Caco-2 (cell line): ENCODE measurements around the gene SCUBE3. TPM values are rescaled to one million over a fixed set of nuclear protein-coding genes. Genes with fewer than 3 reads are reported as not detected.

Source experiments
- BruUV-seq: library from RNA; stranded (reverse); fragments of 400-500 nt; replicated peaks from 2 replicates; lab custom pipeline; 2021; lab: Mats Ljungman, UMichigan
- CTCF ChIA-PET: fragments of 300-600 bp; sonication (Branson Sonifier 250); formaldehyde crosslinking; loops from one replicate; lab custom pipeline; 2022; ENCODE audit warnings: antibody characterized with exemption; lab: Charles Lee
- POLR2A ChIA-PET: fragments of 300-600 bp; sonication (Branson Sonifier 250); formaldehyde crosslinking; loops from one replicate; lab custom pipeline; 2022; ENCODE audit warnings: antibody characterized with exemption; lab: Charles Lee
- DNase-seq, 2 experiments: peaks; one replicate each; pipeline versions ENCODE4 v3.0.0 to v3.0.0-alpha.2; 2020 to 2022
- H3K27me3 ChIP-seq: replicated peaks from 2 replicates; pipeline ENCODE4 v1.6.0; 2011; ENCODE audit warnings: low read length; ENCODE audit not compliant: control insufficient read depth, insufficient read depth
- H3K36me3 ChIP-seq: 2 replicates; pipeline ENCODE4 v1.5.1; 2011; ENCODE audit warnings: low read length; ENCODE audit not compliant: control insufficient read depth, insufficient read depth
- H3K4me1 ChIP-seq: fragments of 250-450 bp; sonication (Bioruptor Pico); 2 replicates; pipeline ENCODE4 v1.5.1; 2020; ENCODE audit warnings: mild to moderate bottlenecking
- H3K4me3 ChIP-seq: 2 replicates; pipeline ENCODE4 v1.5.1; 2011; ENCODE audit warnings: low read depth, mild to moderate bottlenecking, control low read depth, low read length
- H3K9me3 ChIP-seq: fragments of 250-450 bp; sonication (Bioruptor Pico); 2 replicates; pipeline ENCODE4 v1.5.1; 2020; ENCODE audit warnings: mild to moderate bottlenecking, moderate library complexity
- H3K27ac Mint-ChIP-seq: one replicate; pipeline ENCODE4 v1.8.0; 2022; ENCODE audit warnings: mixed read lengths; ENCODE audit not compliant: unreplicated experiment
- H3K27me3 Mint-ChIP-seq: one replicate; pipeline ENCODE4 v1.8.0; 2022; ENCODE audit warnings: mixed read lengths; ENCODE audit not compliant: insufficient read depth, unreplicated experiment
- H3K36me3 Mint-ChIP-seq: one replicate; pipeline ENCODE4 v1.8.0; 2022; ENCODE audit warnings: mild to moderate bottlenecking, mixed read lengths; ENCODE audit not compliant: insufficient read depth, unreplicated experiment
- H3K4me1 Mint-ChIP-seq: one replicate; pipeline ENCODE4 v1.8.0; 2022; ENCODE audit warnings: low read depth, mixed read lengths; ENCODE audit not compliant: unreplicated experiment
- H3K4me3 Mint-ChIP-seq: one replicate; pipeline ENCODE4 v1.8.0; 2022; ENCODE audit warnings: mild to moderate bottlenecking, moderate library complexity, mixed read lengths; ENCODE audit not compliant: unreplicated experiment
- H3K9me3 Mint-ChIP-seq: one replicate; pipeline ENCODE4 v1.8.0; 2022; ENCODE audit warnings: mixed read lengths; ENCODE audit not compliant: unreplicated experiment
- intact Hi-C: fragments of 100-400 bp; cut with micrococcal nuclease; formaldehyde crosslinking; loops from one replicate; pipeline ENCODE4 v1.10.0; 2022; ENCODE audit not compliant: unreplicated experiment
- total RNA-seq: library from RNA; stranded (reverse); gene quantifications from 2 replicates; pipeline ENCODE4 v1.2.3, GENCODE V29; 2022
- TF ChIP-seq, protein P1 (sequence below), 2 experiments: fragments of 200-600 bp in 1 of 2; IDR thresholded peaks; 1 replicate in 1 of 2; 2 replicates in 1 of 2; pipeline versions ENCODE4 v1.5.1 to v1.8.0; 2011 to 2022; ENCODE audit warnings: antibody characterized with exemption in 1 of 2, control low read depth in 1 of 2, inconsistent platforms in 1 of 2, low read depth in 1 of 2, low read length in 1 of 2, mild to moderate bottlenecking in 1 of 2, moderate library complexity in 1 of 2; ENCODE audit not compliant: insufficient read depth in 1 of 2, severe bottlenecking in 1 of 2, unreplicated experiment in 1 of 2

Gene SCUBE3
- total RNA-seq, 1 experiment from 2014 or later = 1.3 TPM

GRCh38 chr6:35220711-35221110 lies 7.0 kb downstream of the SCUBE3 start:
- no peak overlapping the region for H3K27ac Mint-ChIP-seq
- ChIA-PET POLR2A (no interaction called here), CTCF (no interaction called here)
- Histone ChIP-seq H3K27me3 (no peaks in the 10 kb centered on the region), H3K36me3 (no peaks in the 10 kb centered on the region), H3K4me1 (peaks cover 8% of the 10 kb centered on the region), H3K4me3 (no peak overlapping the region), H3K9me3 (no peaks in the 10 kb centered on the region)
- peaks cover 25% of the 10 kb centered on the region for H3K4me1 Mint-ChIP-seq
- H3K9me3 Mint-ChIP-seq = no peaks in the 10 kb centered on the region
- intact Hi-C loops = no loop called here
- TF ChIP-seq, protein P1, sequence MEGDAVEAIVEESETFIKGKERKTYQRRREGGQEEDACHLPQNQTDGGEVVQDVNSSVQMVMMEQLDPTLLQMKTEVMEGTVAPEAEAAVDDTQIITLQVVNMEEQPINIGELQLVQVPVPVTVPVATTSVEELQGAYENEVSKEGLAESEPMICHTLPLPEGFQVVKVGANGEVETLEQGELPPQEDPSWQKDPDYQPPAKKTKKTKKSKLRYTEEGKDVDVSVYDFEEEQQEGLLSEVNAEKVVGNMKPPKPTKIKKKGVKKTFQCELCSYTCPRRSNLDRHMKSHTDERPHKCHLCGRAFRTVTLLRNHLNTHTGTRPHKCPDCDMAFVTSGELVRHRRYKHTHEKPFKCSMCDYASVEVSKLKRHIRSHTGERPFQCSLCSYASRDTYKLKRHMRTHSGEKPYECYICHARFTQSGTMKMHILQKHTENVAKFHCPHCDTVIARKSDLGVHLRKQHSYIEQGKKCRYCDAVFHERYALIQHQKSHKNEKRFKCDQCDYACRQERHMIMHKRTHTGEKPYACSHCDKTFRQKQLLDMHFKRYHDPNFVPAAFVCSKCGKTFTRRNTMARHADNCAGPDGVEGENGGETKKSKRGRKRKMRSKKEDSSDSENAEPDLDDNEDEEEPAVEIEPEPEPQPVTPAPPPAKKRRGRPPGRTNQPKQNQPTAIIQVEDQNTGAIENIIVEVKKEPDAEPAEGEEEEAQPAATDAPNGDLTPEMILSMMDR (IDR thresholded peaks at IDR 0.05; ENCODE audit: insufficient read depth in 1 of 2, low read depth in 1 of 2, low read length in 1 of 2, severe bottlenecking in 1 of 2, unreplicated experiment in 1 of 2) = no peak
- no TSS peak for BruUV-seq
- DNase-seq = no peak
- H3K4me3 Mint-ChIP-seq = no peak overlapping the region
- no peaks in the 10 kb centered on the region for H3K36me3 Mint-ChIP-seq
- H3K27me3 Mint-ChIP-seq = no peaks in the 10 kb centered on the region

DNA sequence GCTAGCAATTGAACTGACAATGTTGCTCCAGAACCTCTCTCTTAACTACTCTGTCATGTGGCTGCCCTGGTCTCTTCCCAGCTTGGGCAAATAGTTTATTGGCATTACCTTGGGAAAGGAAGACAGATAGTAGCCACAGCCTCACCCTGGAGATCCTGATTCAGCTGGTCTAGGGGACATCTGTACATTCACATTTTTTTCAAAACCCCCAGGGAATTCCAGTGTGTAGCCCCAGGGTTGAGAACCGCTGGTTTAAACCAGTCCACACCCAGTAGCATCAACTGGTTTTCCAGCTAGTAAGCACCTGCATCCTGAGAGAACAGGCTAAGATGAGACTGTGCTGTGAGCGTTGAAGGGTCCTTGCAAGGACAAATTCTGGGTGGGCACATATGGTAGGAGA lies 9.6 kb downstream of the SCUBE3 start:
- DNase-seq = no peak
- no peaks in the 10 kb centered on the region for H3K27me3 Mint-ChIP-seq
- ChIA-PET POLR2A (no interaction called here), CTCF (interaction anchor here (0.6 to 1.1 kb wide), 3 partner anchors 17 to 90 kb away, joined by 3 to 5 read pairs (median 5); no protein-coding TSS in a partner anchor)
- no peak overlapping the region for H3K4me3 ChIP-seq
- H3K9me3 ChIP-seq = no peaks in the 10 kb centered on the region
- no peaks in the 10 kb centered on the region for H3K36me3 Mint-ChIP-seq
- H3K27ac Mint-ChIP-seq = no peak overlapping the region
- H3K4me1 Mint-ChIP-seq = peaks cover under 1% of the 10 kb centered on the region
- no peaks in the 10 kb centered on the region for H3K27me3 ChIP-seq
- no peaks in the 10 kb centered on the region for H3K9me3 Mint-ChIP-seq
- TF ChIP-seq, protein P1 (IDR thresholded peaks at IDR 0.05; ENCODE audit: insufficient read depth in 1 of 2, low read depth in 1 of 2, low read length in 1 of 2, severe bottlenecking in 1 of 2, unreplicated experiment in 1 of 2) = no peak
- no TSS peak for BruUV-seq
- no peaks in the 10 kb centered on the region for H3K36me3 ChIP-seq
- intact Hi-C loops = no loop called here
- H3K4me3 Mint-ChIP-seq = no peak overlapping the region
- no peaks in the 10 kb centered on the region; the same call in 1 of the 2 replicates for H3K4me1 ChIP-seq

- Mint-ChIP-seq H3K4me1 (no peaks in the 10 kb centered on the region), H3K4me3 (no peak overlapping the region)
- CTCF ChIA-PET = interaction anchor here (1.1 to 2.0 kb wide), 2 partner anchors 16 kb away, joined by 5 read pairs; no protein-coding TSS in a partner anchor
These were observed 11.0 kb downstream of the SCUBE3 start for GRCh38 chr6:35224720-35225119.

More at GRCh38 chr6:35224720-35225119, 11.0 kb downstream of the SCUBE3 start:
- Histone ChIP-seq H3K4me1 (no peaks in the 10 kb centered on the region), H3K9me3 (no peaks in the 10 kb centered on the region), H3K4me3 (no peak overlapping the region), H3K36me3 (no peaks in the 10 kb centered on the region), H3K27me3 (no peaks in the 10 kb centered on the region)
- TF ChIP-seq, protein P1 (IDR thresholded peaks at IDR 0.05; ENCODE audit: insufficient read depth in 1 of 2, low read depth in 1 of 2, low read length in 1 of 2, severe bottlenecking in 1 of 2, unreplicated experiment in 1 of 2) = no peak
- no peaks in the 10 kb centered on the region for H3K36me3 Mint-ChIP-seq
- no TSS peak for BruUV-seq
- H3K27ac Mint-ChIP-seq = no peak overlapping the region
- no peak for DNase-seq
- POLR2A ChIA-PET = no interaction called here
- intact Hi-C loops = no loop called here
- H3K9me3 Mint-ChIP-seq = no peaks in the 10 kb centered on the region
- no peaks in the 10 kb centered on the region for H3K27me3 Mint-ChIP-seq
